Esophagus (tissue), 2 donors: ENCODE data around the gene PDZRN4. TPM values are rescaled to one million over a fixed set of nuclear protein-coding genes. Genes with fewer than 3 reads are reported as not detected.
"Not testable (repeated sequence)": the region's sequence is repeated elsewhere in the genome, so short reads cannot be mapped to it uniquely, and the experiment has no call there.

Source experiments
- H3K27ac ChIP-seq, 2 donors: one replicate each; pipeline ENCODE4 v1.5.1; 2013; ENCODE audit warnings: low read depth in 2 of 2, mild to moderate bottlenecking in 2 of 2, inconsistent platforms in 1 of 2, low read length in 1 of 2, moderate library complexity in 1 of 2
- H3K27me3 ChIP-seq, 2 donors: one replicate each; pipeline ENCODE4 v1.6.1; 2013; ENCODE audit warnings: low read length in 2 of 2, control low read depth in 1 of 2, mild to moderate bottlenecking in 1 of 2; ENCODE audit not compliant: insufficient read depth in 2 of 2, control insufficient read depth in 1 of 2
- H3K36me3 ChIP-seq, 2 donors: one replicate each; pipeline ENCODE4 v1.6.1; 2013; ENCODE audit warnings: low read length in 1 of 2; ENCODE audit not compliant: control insufficient read depth in 2 of 2, insufficient read depth in 2 of 2
- H3K4me1 ChIP-seq, 2 donors: one replicate each; pipeline ENCODE4 v1.6.1; 2013; ENCODE audit warnings: low read length in 1 of 2; ENCODE audit not compliant: control insufficient read depth in 2 of 2, insufficient read depth in 2 of 2
- H3K4me3 ChIP-seq, 2 donors: one replicate each; pipeline ENCODE4 v1.5.1; 2013; ENCODE audit warnings: low read length in 2 of 2, mild to moderate bottlenecking in 2 of 2, low read depth in 1 of 2, moderate library complexity in 1 of 2
- H3K9me3 ChIP-seq, 2 donors: one replicate each; pipeline ENCODE4 v1.6.1; 2013; ENCODE audit warnings: mild to moderate bottlenecking in 2 of 2, low read depth in 1 of 2, low read length in 1 of 2, moderate library complexity in 1 of 2; ENCODE audit not compliant: control insufficient read depth in 2 of 2, insufficient read depth in 1 of 2
- WGBS, 2 donors: extraction: QIAGEN DNeasy Blood & Tissue Kit; methylation state at CpG; one replicate each; pipeline ENCODE4 v1.1.7; 2013; 5-methylcytosine and 5-hydroxymethylcytosine counted together
- polyA plus RNA-seq, 2 donors: library from polyadenylated mRNA; stranded (reverse); fragments of 200-250 nt; gene quantifications; one replicate each; pipeline ENCODE4 v1.2.3, GENCODE V29; 2013
- donor health status: healthy with polysubstance abuse.
- donor health status: Bipolar disorder and iron deficiency.

The PDZRN4 gene
- polyA plus RNA-seq, 2 donors: 0.59 to 1.8 TPM

DNA sequence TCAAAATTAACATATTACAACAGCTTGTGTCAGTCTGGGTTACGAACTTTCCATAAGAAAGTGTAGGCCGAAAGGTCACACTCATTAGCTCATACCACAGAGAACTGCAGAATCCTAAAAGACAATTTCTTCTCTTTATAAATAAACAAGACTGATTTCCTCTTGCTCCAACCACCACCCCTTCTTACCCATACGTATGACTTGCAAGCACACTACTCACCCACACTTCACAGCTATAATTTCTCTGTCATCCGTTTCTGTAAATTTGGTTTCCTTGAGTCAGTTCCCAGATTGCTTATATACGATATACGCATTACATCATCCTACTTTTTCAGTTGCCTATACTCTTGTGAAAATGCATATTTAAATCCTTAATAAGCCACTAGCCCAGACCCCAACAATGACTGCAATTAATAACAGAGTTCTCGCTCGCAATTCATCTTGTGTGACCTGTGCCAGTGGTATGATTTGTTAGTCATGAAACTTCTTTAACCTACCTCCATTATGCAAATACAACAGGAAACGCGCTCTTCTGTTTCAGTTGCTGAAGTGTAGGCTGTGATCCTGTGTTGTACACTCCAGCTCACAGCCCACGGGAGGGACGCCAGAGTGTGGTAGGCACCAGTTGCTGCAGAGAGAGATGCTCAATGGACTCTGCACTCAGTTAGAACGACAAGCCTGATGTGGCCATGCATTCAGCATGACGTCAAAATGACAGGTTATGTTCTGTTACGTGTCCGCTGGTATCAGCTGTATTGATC lies 417.6 kb downstream of the PDZRN4 start:
- H3K36me3 ChIP-seq: no peaks in the 10 kb centered on the region
- 75 to 80% methylated on average over 16 of the region's 16 CpGs for WGBS, 2 donors
- no peaks in the 10 kb centered on the region for H3K4me1 ChIP-seq

DNA sequence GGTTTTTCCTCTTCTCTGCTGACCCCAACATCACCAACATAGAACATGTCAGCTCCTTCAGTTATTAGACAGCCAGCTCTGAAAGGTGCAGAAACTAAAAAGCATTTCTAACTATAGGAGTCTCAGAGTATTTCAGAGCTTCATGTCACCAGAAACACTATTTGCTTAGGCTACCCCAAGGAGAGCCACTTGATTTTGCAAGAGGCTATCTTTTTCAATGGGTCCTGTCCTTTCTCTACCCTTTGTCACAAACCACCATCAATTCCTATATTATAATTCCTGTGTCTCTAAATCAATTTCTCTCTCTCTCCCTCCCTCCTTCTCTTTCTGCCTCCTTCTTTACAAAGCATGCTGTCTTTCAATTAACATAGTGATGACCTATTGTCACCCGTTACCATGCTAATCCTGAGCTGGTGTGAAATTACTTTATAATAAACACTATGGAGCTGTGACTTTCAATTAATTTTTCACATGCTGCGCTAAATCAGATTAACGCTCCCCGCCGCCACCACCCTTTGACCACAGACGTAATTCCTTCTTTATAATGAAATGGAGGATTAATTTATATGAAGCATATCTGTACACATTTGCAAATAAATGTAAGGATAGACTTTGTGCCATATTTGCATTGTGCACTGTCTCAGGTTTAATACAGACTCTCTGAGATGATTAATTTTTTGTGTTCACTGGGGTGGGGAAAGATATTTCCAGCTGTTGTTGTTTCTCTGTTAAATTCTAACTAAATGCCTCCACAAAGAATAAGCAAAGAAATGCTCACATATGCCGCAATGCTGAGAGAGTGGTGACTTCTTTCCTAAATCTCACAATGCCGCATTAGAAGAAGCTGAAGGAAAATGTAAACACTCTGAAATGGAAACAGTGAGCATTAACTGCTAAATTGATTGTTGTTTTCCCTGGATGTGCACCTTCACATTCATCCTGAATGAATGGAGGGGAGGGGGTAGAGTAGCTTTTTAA lies 418.6 kb downstream of the PDZRN4 start:
- Histone ChIP-seq H3K9me3 (peaks cover 0 to 3% of the 10 kb centered on the region in 2 donors), H3K27me3 (no peaks in the 10 kb centered on the region), H3K4me3 (no peak overlapping the region), H3K27ac (no peak overlapping the region), H3K4me1 (no peaks in the 10 kb centered on the region), H3K36me3 (no peaks in the 10 kb centered on the region)
- WGBS, 2 donors: 65 to 70% methylated on average over 8 of the region's 8 CpGs

More for the DNA sequence above, 417.6 kb downstream of the PDZRN4 start:
- Histone ChIP-seq H3K4me3 (no peak overlapping the region), H3K27ac (no peak overlapping the region), H3K9me3 (peaks cover 0 to 3% of the 10 kb centered on the region in 2 donors), H3K27me3 (no peaks in the 10 kb centered on the region)

DNA sequence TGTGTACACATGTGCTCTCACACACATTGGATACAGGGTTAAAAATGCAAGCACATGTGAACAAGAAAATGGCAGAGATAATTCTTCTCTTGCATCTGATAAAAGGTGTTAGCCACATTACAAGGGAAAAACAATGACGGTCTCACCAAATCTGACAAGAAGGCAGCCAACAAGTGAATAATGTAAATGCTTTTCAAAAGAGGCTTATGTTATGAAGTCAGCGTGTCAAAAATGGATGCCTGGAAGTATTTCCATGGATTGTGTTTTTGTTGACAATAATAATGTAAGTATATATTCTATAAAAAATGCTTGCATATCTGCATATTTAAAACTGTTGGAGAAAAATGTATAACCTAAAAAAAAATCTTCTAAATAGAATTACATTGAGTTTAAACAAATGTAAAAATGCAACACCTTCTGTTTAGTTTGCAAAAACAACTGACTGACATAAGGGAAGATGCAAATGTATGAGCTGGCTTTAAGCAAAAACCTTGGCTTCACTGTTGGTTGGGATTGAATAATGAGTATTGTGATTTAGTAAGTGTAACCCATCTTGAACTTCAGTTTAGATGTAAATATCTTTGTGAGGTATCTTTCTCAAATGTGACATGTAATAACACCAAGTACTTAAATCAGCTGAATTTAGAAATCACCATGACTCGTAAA lies 424.9 kb downstream of the PDZRN4 start:
- Histone ChIP-seq H3K27me3 (no peaks in the 10 kb centered on the region), H3K27ac (no peak overlapping the region), H3K36me3 (no peaks in the 10 kb centered on the region), H3K4me1 (no peaks in the 10 kb centered on the region), H3K9me3 (no peaks in the 10 kb centered on the region), H3K4me3 (no peak overlapping the region)
- WGBS, 2 donors: 73% methylated on average over 3 of the region's 3 CpGs

DNA sequence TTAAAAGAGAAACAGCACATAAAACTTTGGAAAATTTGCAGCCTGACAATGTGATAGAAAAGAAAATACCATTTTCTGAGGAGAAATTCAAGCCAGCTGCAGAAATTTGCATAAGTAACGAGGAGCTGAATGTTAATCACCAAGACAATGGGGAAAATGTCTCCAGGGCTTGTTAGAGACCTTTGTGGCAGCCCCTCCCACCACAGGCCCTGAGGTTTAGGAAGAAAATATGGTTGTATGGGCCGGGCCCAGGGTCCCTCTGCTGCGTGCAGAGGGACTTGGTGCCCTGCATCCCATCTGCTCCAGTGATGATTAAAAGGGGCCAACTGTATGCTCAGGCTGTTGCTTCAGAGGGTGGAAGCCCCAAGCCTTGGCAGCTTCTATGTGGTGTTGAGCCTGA lies 427.1 kb downstream of the PDZRN4 start:
- not testable (repeated sequence) for H3K9me3 ChIP-seq, H3K36me3 ChIP-seq, H3K27me3 ChIP-seq, H3K27ac ChIP-seq, H3K4me1 ChIP-seq, H3K4me3 ChIP-seq
- 57 to 71% methylated on average over 3 of the region's 3 CpGs for WGBS, 2 donors

DNA sequence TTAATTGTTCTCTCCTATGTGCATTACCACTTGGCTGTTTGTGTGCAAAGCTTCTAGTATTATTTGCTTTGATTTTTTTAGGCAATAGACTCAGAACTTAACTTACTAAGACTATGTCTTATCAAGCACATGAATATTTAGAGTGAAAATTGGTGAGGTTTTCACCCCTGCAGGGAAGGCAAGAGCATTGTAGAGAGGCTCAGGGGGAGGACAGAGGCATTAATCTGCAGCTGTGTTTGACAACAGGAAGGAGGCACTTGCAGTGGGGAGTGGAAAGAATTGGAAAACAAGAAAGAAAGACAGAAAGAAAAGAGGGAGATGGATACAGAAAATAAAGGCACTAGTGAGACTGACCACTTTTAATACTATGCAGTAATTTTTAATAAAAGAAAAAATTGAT lies 431.6 kb downstream of the PDZRN4 start:
- H3K27ac ChIP-seq: no peak overlapping the region
- H3K27me3 ChIP-seq: no peaks in the 10 kb centered on the region
- no peaks in the 10 kb centered on the region for H3K4me1 ChIP-seq
- no peak overlapping the region for H3K4me3 ChIP-seq
- no peaks in the 10 kb centered on the region for H3K36me3 ChIP-seq
- no peaks in the 10 kb centered on the region for H3K9me3 ChIP-seq

DNA sequence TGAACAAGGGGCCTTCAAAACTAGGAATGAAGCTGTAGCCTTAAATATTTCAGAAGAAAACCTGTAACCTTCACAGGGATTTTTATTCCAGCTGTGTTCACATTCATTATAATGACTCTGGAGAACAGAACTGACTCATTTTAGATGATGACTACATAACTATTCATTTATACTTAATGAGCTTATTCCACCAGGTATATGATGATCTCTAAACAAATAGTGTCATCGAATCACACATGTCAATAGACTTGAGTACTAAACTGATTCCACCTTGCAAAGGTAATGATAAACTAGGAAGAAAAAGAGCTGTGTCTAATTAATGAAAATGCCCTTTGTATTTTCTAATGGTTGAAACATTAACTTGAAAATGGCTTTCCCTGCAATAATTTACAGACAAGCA lies 433.2 kb downstream of the PDZRN4 start:
- Histone ChIP-seq H3K4me3 (no peak overlapping the region), H3K27ac (no peak overlapping the region), H3K27me3 (no peaks in the 10 kb centered on the region), H3K4me1 (no peaks in the 10 kb centered on the region), H3K36me3 (no peaks in the 10 kb centered on the region), H3K9me3 (no peaks in the 10 kb centered on the region)
- 61 to 68% methylated on average over 1 of the region's 1 CpG for WGBS, 2 donors
